ENCODE measurements around the gene HBQ1.

HBQ1 gene

DNA sequence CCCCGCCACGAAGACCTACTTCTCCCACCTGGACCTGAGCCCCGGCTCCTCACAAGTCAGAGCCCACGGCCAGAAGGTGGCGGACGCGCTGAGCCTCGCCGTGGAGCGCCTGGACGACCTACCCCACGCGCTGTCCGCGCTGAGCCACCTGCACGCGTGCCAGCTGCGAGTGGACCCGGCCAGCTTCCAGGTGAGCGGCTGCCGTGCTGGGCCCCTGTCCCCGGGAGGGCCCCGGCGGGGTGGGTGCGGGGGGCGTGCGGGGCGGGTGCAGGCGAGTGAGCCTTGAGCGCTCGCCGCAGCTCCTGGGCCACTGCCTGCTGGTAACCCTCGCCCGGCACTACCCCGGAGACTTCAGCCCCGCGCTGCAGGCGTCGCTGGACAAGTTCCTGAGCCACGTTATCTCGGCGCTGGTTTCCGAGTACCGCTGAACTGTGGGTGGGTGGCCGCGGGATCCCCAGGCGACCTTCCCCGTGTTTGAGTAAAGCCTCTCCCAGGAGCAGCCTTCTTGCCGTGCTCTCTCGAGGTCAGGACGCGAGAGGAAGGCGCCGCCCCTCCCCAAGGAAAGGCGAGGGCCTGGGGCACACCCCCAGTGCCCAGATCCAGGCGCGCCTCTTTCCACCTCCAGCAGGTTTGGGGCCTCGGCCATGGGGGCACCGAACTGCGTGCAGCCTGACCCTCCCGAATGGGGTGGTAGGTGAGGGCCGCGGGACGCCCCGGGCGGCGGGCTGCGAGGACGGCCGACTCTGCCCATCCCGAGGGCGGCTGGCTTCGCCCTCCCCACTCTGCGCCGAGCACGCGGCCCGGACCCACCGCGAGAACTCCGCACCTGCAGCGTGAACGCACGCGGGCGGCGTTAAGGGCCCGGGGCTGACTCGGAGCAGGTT lies 664 bp downstream of the HBQ1 start (continued):
- TF ChIP-seq, protein P1, sequence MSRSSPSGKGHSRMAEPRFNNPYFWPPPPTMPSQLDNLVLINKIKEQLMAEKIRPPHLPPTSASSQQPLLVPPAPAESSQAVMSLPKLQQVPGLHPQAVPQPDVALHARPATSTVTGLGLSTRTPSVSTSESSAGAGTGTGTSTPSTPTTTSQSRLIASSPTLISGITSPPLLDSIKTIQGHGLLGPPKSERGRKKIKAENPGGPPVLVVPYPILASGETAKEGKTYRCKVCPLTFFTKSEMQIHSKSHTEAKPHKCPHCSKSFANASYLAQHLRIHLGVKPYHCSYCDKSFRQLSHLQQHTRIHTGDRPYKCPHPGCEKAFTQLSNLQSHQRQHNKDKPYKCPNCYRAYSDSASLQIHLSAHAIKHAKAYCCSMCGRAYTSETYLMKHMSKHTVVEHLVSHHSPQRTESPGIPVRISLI (tag by site-specific recombination; IDR thresholded peaks at IDR 0.05): no peak
- TF ChIP-seq ZBTB7A (tag by site-specific recombination; IDR thresholded peaks at IDR 0.05; ENCODE audit: low read depth) (0 out of 2 replicates have a peak, but pooled peaks have one; percentile 10), ZNF660 (tag by site-specific recombination; IDR thresholded peaks at IDR 0.05) (no peak; the same call in 1 of the 2 replicates), SETDB1 (IDR thresholded peaks at IDR 0.05; ENCODE audit: insufficient read length, low read length) (no peak), ZNF610 (tag by site-specific recombination; IDR thresholded peaks at IDR 0.05; ENCODE audit: borderline replicate concordance) (0 out of 2 replicates have a peak, but pooled peaks have one; percentile 33), ZFP37 (tag by site-specific recombination; IDR thresholded peaks at IDR 0.05) (0 out of 2 replicates have a peak, but pooled peaks have one; percentile 61), ZNF747 (tag by site-specific recombination; IDR thresholded peaks at IDR 0.05) (no peak), ZNF530 (tag by site-specific recombination; IDR thresholded peaks at IDR 0.05; ENCODE audit: low read depth) (peak; percentile 25; the same call in 1 of the 2 replicates), ZNF600 (tag by site-specific recombination; IDR thresholded peaks at IDR 0.05) (peak; percentile 67), KLF7 (tag by site-specific recombination; IDR thresholded peaks at IDR 0.05; ENCODE audit: borderline replicate concordance) (no peak), ZNF274 (IDR thresholded peaks at IDR 0.05; ENCODE audit: low read length) (no peak), ZNF274 (tag by site-specific recombination; IDR thresholded peaks at IDR 0.05; ENCODE audit: borderline replicate concordance) (no peak), ZNF16 (tag by site-specific recombination; IDR thresholded peaks at IDR 0.05; ENCODE audit: low read depth) (no peak), ZNF629 (tag by site-specific recombination; IDR thresholded peaks at IDR 0.05) (no peak), EGR2 (tag by site-specific recombination; IDR thresholded peaks at IDR 0.05; ENCODE audit: low read depth) (no peak), ZFP41 (tag by site-specific recombination; IDR thresholded peaks at IDR 0.05; ENCODE audit: borderline replicate concordance) (no peak), KLF1 (tag by site-specific recombination; IDR thresholded peaks at IDR 0.05) (peak; percentile 64), ZNF548 (tag by site-specific recombination; IDR thresholded peaks at IDR 0.05) (no peak), ZBTB20 (tag by site-specific recombination; IDR thresholded peaks at IDR 0.05) (peak; percentile 52), ZNF426 (tag by site-specific recombination; IDR thresholded peaks at IDR 0.05) (no peak), ZNF571 (tag by site-specific recombination; IDR thresholded peaks at IDR 0.05) (no peak), IKZF3 (tag by site-specific recombination; IDR thresholded peaks at IDR 0.05) (0 out of 2 replicates have a peak, but pooled peaks have one; percentile 6), ZNF658 (tag by site-specific recombination; IDR thresholded peaks at IDR 0.05) (no peak), ZNF792 (tag by site-specific recombination; IDR thresholded peaks at IDR 0.05) (no peak), GLI4 (tag by site-specific recombination; IDR thresholded peaks at IDR 0.05) (no peak), FEZF1 (tag by site-specific recombination; IDR thresholded peaks at IDR 0.05) (no peak), ZNF140 (tag by site-specific recombination; IDR thresholded peaks at IDR 0.05) (no peak), ZNF157 (tag by site-specific recombination; IDR thresholded peaks at IDR 0.05) (no peak), ZNF596 (tag by site-specific recombination; IDR thresholded peaks at IDR 0.05) (no peak), ZNF184 (tag by site-specific recombination; IDR thresholded peaks at IDR 0.05) (no peak), SP3 (tag by site-specific recombination; IDR thresholded peaks at IDR 0.05) (no peak; the same call in none of the 2 replicates)
- TF ChIP-seq, protein P2, sequence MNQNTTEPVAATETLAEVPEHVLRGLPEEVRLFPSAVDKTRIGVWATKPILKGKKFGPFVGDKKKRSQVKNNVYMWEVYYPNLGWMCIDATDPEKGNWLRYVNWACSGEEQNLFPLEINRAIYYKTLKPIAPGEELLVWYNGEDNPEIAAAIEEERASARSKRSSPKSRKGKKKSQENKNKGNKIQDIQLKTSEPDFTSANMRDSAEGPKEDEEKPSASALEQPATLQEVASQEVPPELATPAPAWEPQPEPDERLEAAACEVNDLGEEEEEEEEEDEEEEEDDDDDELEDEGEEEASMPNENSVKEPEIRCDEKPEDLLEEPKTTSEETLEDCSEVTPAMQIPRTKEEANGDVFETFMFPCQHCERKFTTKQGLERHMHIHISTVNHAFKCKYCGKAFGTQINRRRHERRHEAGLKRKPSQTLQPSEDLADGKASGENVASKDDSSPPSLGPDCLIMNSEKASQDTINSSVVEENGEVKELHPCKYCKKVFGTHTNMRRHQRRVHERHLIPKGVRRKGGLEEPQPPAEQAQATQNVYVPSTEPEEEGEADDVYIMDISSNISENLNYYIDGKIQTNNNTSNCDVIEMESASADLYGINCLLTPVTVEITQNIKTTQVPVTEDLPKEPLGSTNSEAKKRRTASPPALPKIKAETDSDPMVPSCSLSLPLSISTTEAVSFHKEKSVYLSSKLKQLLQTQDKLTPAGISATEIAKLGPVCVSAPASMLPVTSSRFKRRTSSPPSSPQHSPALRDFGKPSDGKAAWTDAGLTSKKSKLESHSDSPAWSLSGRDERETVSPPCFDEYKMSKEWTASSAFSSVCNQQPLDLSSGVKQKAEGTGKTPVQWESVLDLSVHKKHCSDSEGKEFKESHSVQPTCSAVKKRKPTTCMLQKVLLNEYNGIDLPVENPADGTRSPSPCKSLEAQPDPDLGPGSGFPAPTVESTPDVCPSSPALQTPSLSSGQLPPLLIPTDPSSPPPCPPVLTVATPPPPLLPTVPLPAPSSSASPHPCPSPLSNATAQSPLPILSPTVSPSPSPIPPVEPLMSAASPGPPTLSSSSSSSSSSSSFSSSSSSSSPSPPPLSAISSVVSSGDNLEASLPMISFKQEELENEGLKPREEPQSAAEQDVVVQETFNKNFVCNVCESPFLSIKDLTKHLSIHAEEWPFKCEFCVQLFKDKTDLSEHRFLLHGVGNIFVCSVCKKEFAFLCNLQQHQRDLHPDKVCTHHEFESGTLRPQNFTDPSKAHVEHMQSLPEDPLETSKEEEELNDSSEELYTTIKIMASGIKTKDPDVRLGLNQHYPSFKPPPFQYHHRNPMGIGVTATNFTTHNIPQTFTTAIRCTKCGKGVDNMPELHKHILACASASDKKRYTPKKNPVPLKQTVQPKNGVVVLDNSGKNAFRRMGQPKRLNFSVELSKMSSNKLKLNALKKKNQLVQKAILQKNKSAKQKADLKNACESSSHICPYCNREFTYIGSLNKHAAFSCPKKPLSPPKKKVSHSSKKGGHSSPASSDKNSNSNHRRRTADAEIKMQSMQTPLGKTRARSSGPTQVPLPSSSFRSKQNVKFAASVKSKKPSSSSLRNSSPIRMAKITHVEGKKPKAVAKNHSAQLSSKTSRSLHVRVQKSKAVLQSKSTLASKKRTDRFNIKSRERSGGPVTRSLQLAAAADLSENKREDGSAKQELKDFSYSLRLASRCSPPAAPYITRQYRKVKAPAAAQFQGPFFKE (tag by site-specific recombination; IDR thresholded peaks at IDR 0.05; ENCODE audit: borderline replicate concordance): peak; percentile 76; the same call in 1 of the 2 replicates
- TF ChIP-seq, protein P3, sequence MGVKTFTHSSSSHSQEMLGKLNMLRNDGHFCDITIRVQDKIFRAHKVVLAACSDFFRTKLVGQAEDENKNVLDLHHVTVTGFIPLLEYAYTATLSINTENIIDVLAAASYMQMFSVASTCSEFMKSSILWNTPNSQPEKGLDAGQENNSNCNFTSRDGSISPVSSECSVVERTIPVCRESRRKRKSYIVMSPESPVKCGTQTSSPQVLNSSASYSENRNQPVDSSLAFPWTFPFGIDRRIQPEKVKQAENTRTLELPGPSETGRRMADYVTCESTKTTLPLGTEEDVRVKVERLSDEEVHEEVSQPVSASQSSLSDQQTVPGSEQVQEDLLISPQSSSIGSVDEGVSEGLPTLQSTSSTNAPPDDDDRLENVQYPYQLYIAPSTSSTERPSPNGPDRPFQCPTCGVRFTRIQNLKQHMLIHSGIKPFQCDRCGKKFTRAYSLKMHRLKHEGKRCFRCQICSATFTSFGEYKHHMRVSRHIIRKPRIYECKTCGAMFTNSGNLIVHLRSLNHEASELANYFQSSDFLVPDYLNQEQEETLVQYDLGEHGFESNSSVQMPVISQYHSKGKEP (tag by site-specific recombination; IDR thresholded peaks at IDR 0.05): peak; percentile 60; the same call in 1 of the 2 replicates
